DMS153 treated with DMSO at 0.1 percent for 48 hours (cell line): ENCODE measurements around the gene SMIM13.

Source experiments
- DNase-seq: peaks from one replicate; lab custom pipeline; 2025; ENCODE audit not compliant: unreplicated experiment; lab: John Stamatoyannopoulos, UW

SMIM13 gene

GRCh38 chr6:11185204-11185842, 91.7 kb downstream of the SMIM13 start:
- DNase-seq, result no peak

GRCh38 chr6:11187301-11187700, 93.7 kb downstream of the SMIM13 start:
- no peak for DNase-seq
